SW 1271 (cell line): ENCODE measurements around the gene HDDC3.
"Not testable (repeated sequence)": the region's sequence is repeated elsewhere in the genome, so short reads cannot be mapped to it uniquely, and the experiment has no call there.

ENCODE experiments used
- DNase-seq, 2 experiments: peaks; one replicate each; lab custom pipeline; 2025; lab: John Stamatoyannopoulos, UW

The HDDC3 gene

DNA sequence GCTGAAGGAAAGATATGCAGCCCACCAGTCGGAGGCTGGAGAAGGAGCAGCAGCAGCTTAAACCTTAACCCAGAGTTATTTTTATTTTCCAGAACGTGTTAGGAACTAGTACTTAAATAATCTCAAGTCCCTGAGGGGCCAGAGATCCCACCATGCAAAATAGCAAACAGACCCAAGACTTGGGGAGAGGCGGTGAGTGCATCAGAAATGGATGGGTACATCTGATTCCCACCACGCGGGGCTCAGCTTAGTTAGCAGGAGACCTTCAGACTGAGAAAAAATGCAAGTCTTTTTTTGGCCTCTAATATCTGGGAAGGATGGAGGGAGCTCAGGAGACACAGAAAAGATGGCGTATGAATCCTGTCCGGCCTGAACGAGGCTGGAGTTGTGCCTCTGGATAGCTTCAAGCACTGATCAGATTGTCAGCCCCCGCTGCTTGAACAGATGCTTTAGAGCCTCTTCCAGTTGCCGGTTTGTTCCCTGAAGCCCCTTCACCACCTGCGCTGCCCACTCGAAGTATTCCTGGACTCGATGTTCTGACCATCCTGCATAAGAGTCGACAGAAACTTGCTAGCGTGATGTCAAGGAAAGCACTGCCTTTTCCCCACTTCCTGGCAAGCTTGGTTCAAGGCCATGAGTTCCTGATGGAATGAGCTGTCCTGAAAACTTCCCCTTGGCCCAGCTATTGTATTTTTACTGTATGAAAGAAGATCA lies 1.3 kb downstream of the HDDC3 start:
- no peak for DNase-seq

DNA sequence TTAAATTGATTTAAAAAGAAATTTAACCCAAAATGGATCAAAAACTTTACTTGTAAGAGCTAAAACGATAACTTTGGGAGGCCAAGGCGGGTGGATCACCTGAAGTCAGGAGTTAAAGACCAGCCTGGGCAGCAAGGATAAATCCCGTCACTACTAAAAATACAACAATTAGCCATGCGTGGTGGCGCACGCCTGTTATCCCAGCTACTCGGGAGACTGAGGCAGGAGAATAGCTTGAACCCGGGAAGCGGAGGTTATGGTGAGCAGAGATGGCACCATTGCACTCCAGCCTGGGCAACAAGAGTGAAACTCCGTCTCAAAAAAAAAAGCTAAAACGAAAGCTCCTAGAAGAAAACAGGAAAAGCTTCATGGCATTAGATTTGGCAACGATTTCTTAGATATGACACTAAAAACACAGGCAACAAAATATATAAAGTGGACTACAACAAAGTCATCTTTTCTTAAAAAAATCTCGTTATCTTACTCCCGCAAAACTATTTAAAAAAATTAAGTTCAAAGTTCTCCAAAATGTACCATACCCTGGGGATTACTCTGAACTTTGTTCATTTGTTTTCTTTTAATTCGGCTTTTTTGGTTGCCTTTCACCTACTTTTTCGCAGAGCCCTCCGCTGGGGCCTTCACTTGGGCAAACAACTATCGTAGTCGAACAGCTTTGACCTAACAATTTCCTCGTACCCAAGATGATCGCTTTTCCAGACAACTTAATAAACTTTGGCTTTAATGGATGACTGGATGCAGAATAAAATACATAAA lies 2.9 kb downstream of the HDDC3 start:
- no peak for DNase-seq

DNA sequence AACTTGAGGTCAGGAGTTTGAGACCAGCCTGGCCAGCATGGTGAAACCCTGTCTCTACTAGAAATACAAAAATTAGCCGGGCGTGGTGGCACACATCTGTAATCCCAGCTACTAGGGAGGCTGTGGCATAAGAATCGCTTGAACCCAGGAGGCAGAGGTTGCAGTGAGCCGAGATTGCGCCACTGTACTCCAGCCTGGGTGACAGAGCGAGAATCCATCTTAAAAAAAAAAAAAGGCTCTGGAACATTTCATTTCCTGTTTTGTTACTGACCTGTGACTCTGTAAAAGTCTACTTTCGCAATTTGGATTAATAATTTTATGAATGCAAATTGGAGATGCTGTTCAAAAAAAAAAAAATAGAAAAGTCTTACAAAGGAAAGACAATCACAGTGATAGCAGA lies 4.2 kb downstream of the HDDC3 start:
- DNase-seq = not testable (repeated sequence)

- not testable (repeated sequence) for DNase-seq
These were observed 5.6 kb downstream of the HDDC3 start for GRCh38 chr15:90926766-90927165.

DNA sequence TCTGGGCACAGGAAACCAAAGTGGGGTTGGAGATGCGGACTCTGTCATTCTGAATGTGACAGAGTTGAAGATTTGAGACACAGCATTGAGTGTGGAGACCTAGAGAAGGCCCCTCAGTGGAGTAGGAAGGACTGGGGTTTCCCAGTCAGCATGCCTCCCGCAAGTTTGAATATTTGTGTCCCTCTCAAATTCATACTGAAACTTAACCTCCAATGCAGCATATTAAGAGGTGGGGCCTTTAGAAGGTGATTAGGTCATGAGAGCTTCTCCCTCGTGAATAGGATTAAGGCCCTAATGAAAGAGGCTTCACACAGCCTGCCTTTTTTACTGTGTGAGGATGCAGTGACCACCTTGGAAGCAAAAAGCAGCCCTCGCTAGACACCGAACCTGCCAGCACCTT lies 8.0 kb downstream of the HDDC3 start:
- no peak for DNase-seq

- not testable (repeated sequence) for DNase-seq
These were observed 9.5 kb downstream of the HDDC3 start for GRCh38 chr15:90922712-90923322.

DNA sequence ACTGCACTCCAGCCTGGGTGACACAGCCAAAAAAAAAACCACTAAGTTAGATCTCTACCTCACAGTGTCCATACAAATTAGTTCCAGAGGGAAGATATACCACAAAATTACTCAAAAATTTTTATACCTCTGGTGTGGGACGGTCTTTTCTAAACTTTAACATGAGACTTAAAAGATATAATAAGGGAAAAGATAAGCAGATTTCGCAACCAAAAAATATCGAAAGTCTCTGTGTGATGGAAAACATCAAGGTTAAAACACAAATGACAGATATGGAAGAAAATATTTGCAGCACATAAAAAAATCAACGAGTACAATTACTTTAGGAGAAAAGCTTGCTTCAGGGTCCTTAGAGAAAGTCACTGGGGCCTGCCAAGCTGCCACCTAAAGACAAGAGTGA lies 10.5 kb downstream of the HDDC3 start:
- no peak for DNase-seq

DNA sequence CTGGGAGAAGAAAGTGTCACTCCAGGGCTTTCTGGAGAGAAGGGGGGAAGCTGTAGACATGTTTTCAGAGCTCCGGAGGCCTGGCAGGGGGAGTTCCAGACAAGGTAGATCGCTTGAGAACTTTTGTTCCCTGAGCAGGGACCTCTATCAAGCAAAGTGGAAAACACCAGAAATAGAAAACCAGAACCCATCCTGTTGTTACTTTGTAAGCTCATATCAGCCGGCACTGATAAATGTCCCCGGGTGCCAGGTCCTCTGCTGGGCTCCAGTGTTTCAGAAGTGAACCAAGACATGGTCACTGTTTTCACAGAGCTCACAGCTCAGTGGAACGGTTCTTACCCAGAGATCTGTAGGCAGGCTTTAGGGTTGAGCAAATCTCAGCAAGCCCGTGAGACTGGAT lies 13.5 kb downstream of the HDDC3 start:
- no peak for DNase-seq

GRCh38 chr15:90918034-90918788 lies 14.1 kb downstream of the HDDC3 start:
- DNase-seq = no peak

DNA sequence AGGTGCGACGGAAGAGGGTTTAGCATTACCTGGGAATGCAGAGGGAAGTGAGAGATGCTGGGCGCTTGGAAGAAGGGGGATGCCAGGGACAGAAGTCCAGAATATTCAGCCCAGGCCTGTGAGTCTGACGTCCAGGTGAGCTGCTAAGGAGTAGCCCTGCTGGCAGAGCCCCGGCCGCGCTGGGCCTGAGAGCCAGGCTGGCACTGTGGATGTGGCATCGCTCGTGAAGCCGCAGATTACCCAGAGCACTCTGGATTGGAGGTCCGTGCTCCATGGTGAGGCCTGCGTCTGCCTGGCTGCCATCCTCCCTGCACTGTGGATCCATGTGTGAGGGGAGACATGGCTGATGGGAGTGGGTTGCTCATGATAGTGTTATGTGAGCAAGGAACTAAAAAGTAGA lies 14.8 kb downstream of the HDDC3 start:
- no peak for DNase-seq

DNA sequence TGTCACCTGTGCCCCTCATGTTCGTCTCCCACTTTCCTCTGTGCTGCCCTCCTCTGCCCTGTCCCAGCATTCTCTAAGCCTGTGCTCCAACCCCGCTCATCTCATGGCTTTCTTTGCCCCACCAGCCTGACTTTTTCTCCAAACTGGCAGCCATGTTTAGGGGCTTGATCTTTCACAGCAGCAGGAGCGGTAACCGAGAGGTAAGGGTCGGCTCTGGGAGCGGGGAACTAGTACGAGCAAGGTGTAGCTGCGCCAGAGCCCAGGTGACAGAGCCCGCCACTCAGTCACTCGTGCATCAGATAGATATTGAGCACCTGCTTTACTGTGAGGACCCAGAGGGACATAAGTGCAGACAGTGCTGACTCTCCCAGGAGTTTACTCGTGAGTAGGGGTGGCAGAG lies 15.9 kb downstream of the HDDC3 start:
- no peak for DNase-seq

- DNase-seq = no peak
These were observed 16.4 kb downstream of the HDDC3 start for GRCh38 chr15:90915808-90916440.

DNA sequence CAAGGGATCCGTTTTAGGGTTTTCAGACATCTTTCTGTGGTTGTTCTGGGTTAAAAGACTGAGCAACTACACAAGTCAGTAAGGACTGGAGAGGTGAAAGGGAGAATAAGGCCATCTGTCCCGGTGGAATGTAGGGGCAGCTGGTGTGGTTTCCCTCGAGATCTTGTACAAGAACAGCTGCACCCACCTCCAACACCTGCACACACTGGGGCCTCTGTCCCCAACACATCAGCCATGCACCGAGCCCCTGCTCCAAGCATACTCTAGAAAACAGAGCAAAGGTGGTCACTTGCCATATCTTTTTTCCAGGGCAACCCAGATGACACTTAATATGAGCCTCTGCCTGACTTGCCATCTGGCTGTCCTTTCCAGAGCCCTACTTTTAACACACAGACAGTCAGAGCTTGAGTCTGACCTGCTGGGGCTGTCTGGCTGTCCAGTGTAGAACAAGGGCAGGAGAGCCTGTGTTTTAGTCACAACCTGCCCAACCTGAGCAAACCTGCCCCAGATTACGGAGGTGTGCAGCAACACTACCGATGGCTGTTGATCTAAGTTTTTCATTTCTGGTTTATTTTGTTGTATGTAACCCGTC lies 17.0 kb downstream of the HDDC3 start:
- DNase-seq = no peak

DNA sequence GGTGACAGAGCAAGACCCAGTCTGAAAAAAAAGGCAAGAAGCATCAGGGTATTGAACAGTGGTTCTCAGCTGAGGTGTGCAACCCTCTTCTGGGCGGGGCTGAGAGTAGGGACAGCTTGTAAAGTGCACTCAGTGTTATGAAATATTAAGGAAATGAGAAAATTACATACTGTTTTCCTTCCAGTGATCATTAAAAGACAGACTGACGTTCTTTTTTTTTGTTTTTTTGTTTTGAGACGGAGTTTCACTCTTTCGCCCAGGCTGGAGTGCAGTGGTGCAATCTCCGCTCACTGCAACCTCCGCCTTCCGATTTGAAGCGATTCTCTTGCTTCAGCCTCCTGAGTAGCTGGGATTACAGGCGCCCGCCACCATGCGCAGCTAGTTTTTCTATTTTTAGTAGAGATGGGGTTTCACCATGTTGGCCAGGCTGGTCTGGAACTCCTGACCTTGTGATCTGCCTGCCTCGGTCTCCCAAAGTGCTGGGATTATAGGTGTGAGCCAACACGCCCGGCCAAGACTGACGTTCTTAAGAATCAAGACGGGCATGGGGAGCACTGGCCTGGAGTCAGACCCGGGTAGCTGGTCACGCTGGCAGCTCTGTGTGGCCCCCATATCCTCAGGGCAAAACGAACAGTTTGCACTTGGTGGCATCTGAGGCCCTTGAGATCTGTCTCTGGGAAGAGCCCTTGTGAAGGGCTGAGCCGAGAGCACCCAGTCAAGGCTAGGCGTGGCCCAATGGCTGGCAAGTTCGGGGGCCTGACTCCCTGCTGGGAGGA lies 17.9 kb downstream of the HDDC3 start:
- no peak for DNase-seq

- DNase-seq = no peak
These were observed 18.9 kb downstream of the HDDC3 start for GRCh38 chr15:90913398-90913944.

DNA sequence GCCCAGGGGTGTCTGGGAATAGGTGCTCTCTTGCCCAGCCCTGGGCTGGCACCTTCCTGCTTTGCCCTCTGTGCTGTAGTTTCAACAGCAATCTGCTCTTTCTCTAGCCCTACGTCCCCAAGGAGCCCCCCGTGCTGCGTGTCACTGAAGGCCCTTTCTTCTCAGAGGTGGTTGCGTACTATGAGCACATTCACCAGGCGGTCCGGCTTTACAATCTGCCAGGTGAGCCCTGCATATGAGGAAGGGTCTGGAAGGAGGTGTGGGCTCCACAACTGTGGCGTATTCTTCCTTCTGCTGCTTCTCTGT lies 19.6 kb downstream of the HDDC3 start:
- DNase-seq = no peak

DNA sequence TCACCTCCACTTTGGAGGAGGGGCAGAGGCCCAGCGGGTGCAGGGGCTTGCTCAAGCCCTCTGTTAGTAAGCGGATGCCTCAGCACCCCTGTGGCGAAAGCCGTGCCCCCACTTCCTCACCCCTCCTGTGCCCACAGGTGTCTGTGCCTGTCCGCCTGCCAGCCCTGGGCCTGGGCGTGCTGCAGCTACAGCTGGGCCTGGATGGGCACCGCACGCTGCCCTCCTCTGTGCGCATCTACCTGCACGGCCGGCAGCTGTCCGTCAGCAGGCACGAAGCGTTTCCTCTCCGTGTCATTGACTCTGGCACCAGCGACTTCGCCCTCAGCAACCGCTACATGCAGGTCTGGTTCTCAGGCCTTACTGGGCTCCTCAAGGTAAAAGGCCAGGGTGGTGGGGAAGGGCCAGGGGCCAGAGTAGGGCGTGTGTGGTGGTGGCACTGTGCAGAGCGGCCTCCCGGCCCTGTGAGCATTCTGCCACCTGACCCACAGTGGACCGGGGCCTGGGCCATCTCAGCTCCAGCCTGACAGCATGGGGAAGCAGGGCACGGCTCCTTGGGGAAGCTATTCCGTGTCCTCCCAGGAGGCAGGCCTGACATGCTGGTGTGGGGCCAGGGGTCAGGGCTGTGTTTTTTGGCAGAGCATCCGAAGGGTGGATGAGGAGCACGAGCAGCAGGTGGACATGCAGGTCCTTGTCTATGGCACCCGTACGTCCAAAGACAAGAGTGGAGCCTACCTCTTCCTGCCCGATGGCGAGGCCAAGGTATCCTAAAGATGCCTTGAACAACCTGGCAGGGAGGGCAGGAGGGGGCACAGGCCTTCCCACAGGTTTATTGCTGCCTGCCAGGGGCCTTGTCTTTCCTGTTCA lies 20.2 kb downstream of the HDDC3 start:
- no peak for DNase-seq

GRCh38 chr15:90911302-90911623 lies 21.1 kb downstream of the HDDC3 start:
- no peak for DNase-seq

DNA sequence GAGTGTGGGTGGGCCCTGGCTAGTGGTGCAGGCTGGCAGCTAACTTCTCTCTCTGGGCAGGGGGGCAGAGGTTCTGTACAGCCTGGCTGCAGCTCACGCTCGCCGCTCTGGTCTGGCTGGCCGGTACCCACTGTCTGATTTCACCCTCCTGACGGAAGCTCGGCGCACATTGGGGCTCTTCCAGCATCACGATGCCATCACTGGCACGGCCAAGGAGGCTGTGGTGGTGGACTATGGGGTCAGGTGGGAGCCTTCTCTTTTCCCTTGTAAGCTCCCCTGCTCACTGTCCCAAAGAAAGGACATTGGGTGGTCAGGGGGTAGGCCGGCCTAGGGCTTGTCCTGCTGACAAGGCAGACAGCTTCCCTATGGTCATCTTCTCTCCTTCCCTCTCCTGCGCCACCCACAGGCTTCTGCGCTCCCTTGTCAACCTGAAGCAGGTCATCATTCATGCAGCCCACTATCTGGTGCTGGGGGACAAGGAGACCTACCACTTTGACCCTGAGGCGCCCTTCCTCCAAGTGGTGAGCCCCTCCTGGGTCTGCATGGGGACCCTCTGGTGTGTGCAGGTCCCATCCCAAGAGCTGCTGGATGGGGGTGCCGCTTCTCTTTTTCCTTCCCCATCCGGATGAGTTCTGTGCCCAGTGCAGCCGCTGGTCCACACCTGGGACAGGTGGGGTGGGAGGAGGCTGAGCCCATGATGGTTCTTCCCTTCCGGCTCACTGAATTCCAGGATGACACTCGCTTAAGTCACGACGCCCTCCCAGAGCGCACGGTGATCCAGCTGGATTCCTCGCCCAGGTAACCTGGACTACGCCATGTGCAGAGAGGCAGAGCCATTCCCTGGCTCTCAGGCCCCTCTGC lies 21.7 kb downstream of the HDDC3 start:
- DNase-seq = no peak
